GM21360 (cell line): ENCODE measurements around the gene KATNBL1.
"Not testable (repeated sequence)": the region's sequence is repeated elsewhere in the genome, so short reads cannot be mapped to it uniquely, and the experiment has no call there.

Experiments used
- ATAC-seq: cut with Tn5 transposase; IDR thresholded peaks from one replicate; pipeline ENCODE4 v1.9.1; 2021; ENCODE audit warnings: mild to moderate bottlenecking, moderate library complexity; ENCODE audit not compliant: unreplicated experiment

KATNBL1 gene

DNA sequence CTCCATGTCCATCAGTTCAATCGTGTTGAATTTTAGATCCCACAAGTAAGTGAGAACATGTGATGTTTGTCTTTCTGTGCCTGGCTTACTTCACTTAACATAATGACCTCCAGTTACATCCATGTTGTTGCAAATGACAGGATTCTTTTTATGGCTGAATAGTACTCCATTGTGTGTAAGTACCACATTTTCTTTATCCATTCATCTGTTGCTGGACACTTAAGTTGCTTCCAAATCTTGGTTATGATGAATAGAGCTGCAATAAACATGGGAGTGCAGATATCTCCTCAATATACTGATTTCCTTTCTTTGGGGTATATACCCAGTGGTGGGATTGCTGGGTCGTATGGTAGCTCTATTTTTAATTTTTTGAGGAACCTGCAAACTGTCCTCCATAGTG lies 89.5 kb downstream of the KATNBL1 start:
- not testable (repeated sequence) for ATAC-seq

DNA sequence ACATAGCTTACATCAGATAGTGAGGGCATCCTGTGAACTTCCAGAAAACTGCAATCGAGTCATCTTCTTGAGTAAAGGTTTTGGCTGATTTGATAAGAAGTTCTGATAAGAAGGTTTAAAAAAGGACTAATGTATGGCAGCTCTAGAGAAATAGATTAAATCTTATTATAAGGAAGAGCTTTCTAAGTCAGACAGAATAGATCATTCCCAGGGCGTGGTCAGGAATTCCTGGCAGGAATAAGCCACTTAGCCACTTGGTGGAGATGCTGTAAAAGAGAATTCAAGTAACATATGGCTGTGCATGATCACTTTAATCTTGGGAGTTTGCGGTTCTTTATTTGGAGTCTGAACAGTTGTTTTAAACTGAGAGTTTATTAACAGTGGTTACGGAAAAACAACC lies 90.6 kb downstream of the KATNBL1 start:
- no peak for ATAC-seq

DNA sequence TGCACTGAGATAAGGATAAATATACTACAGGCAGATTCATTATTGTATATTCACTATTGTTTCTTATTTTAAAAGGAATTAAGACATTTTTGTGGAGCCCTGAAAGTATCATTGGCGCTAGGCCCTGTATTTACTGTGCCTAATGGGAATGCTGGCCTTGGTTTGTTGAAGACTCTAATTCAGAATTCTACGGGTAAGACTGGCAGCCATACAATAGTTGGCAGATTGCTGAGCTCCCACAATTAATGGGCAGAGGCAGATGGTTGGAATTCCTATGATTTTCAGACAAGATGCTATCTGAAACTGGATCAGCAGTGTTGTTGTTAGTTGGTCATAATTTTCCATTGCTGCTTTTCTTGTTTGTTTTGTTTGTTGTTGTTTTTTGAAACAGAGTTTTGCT lies 93.3 kb downstream of the KATNBL1 start:
- no peak for ATAC-seq

DNA sequence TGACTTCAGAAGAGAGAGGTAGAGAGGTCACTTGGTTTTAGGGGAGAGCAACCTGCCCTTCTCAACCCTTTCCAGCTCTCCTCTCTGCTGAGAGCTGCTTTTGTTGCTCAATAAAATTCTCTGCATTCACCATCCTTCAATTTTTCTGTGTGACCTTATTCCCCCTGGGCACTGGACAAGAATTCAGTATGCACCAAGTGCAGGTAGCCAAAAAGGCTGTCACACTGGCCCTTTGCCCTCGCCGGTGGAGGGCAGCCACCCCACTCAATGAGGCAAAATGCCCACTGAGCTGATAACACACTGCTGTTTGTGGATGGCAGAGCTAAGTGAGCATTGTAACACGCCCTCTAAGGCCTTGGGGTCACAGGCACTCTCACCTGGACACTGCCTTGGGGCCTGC lies 95.2 kb downstream of the KATNBL1 start:
- ATAC-seq, result no peak

DNA sequence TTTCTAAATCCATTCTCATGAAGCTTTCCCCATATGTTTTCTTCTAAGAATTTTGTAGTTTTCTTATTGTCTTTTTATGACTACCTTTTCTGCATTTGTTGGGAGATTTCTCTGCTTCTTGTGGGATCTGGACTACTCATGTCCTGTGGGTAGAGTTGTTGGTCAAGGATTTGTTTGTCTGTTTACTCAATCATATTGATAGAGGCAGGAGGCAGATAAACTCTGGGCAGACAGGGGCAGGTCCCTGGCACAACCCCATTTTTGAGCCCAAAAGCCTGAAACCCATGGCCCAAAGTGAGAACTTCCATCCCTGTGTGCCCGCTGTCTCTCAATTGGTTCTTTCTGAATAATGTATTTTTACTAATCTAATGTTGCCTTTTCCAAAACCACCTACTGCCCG lies 95.7 kb downstream of the KATNBL1 start:
- no peak for ATAC-seq

DNA sequence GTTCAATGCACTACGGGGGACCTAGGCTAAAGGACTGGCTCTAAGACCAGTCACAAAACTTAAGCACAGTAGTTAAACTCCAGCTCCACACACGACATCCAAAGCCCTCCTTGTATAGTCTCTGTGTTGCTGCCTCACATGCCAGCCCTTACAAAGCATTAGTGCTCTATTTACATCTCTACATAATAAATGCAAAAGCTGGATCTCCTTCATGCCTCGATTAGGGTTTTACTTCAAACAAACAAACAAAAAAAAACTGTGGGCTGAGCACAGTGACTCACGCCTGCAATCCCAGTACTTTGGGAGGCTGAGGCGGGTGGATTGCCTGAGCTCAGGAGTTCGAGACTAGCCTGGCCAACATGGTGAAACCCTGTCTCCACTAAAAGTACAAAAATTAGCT lies 98.4 kb downstream of the KATNBL1 start:
- ATAC-seq, result no peak

DNA sequence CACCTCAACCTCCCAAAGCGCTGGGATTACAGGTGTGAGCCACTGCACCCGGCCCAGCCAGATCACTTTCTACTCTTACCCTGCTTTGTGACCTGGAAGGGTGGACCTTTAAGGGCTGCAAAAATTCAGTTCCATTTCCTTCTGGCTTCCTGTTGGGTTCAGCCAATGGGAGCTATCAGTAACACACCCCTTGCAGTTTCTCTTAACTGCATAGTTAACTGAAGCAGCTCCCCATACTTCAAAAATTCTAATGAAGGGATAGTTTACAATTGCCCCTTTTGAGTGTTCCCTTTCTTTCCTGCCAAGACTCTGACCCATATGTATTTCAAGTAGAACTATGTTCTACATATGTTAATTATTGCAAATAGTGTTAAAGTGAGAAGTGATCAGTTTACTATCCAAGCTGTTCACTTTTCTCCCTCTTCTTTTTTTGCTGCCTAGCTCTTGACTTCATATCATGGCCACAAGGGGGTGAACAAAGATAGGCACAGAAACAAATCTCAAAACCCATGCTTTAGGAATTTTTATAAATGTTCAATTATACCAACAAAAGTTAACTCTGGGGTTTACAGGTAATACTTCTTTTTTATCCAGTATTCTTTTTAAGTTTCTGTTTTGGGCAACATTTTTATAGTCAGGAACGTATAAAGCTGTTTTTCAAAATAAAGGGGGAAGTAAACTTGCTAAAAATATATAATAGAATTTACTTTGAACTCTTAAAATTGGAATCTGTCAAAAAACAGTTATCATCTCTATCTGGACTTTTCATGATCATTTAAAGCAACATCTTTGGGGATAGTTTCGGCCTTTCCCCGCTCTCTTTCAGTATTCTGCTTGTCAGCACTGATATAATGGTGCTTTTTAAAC lies 99.9 kb downstream of the KATNBL1 start:
- no peak for ATAC-seq

DNA sequence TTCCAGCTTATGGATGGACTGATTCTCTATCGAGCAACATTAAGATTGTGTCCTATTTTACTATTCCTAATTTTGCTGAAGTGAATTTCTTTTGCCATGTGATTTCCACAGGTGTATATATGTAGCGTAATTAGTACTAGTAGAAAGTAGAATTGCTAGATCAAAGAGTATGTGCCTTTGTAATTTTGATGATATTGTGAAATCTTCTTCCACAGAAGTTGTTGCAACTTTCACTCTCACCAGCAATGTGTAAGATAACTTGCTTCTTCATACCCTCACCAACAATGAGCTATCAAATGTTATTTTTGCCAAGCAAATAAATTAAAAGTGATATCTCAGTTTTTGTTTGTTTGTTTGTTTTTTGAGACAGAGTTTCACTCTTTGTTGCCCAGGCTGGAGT lies 102.6 kb downstream of the KATNBL1 start:
- ATAC-seq, result no peak

DNA sequence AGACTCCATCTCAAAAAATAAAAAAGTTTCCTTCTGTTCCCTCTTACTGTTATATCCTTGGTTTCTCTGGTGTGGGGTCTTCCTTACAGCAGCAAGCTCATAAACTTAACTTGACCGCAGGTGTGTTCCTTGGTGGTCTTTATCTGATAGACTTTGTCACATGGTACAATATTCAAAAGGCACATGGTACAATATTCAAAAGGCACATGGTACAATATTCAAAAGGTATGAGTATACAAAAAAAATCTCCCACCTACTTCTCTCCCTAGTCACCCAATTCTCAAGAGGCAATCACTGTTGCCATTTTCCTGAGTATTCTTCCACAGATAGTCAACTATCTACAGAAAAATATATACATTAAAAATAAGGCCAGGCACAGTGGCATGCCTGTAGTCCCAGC lies 103.5 kb downstream of the KATNBL1 start:
- no peak for ATAC-seq

DNA sequence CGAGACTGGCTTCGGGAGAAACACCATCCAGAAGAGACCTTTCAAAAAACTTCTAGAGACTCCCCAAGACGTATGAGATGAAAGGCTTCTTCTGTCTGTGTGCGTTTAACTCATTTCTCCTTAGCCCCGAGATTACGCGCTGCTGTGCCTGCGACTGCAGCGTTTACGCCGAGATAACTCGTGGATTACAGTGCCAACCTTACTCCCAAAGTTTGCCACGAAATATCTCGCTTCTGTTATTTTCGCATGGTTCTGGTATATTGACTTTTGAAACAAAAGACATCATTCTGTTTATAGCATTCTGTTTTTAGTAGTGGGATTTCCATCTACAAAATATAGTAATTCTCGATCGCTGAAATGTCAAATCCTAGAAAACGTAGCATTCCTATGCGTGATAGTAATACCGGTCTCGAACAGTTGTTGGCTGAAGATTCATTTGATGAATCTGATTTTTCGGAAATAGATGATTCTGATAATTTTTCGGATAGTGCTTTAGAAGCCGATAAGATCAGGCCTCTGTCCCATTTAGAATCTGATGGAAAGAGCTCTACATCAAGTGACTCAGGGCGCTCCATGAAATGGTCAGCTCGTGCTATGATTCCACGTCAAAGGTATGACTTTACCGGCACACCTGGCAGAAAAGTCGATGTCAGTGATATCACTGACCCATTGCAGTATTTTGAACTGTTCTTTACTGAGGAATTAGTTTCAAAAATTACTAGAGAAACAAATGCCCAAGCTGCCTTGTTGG lies 107.5 kb downstream of the KATNBL1 start:
- ATAC-seq, result peak; percentile 19

DNA sequence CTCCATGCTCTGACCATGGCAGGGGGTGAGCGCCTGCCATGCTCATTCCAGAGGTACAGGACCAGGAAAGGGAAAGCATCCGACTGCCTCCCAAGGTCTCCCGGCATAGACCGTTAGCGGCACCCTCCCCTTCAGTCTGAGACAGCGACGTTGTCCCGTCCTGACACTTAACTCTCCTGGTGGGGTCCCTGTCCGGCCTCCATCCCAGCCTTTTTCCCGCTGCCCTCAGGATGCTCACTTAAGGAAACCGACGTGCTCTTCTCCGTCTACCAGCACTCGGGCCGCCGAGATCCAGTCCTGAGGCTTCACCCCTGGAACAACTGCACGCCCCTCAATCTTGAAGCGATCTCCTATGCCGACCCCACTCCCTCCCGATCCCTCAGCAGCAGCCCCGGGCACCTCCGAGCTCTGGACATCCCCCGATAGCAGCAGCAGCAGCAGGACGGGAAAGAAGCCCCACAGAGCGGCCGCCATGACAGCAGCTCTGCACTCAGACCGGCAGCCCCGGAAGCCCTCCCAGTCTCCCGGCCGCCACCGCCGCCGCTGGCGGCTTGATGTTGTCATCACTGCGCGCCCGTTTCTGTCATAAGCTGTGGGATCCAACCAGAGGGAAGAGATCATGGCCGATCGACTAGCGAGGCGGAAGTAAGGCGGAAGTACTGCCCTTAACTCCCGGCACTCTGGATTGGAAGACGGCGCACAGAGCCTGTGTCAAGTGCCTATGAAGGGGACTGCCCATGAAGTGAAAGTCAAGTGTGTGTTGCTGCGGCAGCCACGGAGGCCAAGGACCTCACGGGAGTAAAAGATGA lies 108.3 kb downstream of the KATNBL1 start, which contains the start of the genes EMC7 and PGBD4:
EMC7 (minus strand) TSS at position 497 of the 809 bp plus-strand sequence; CDS start at position 474, 23 bp downstream.
PGBD4 (plus strand) TSS at position 718 of the 809 bp plus-strand sequence. CDS start 449 bp downstream, outside the sequence.
- ATAC-seq, result peak; percentile 94

DNA sequence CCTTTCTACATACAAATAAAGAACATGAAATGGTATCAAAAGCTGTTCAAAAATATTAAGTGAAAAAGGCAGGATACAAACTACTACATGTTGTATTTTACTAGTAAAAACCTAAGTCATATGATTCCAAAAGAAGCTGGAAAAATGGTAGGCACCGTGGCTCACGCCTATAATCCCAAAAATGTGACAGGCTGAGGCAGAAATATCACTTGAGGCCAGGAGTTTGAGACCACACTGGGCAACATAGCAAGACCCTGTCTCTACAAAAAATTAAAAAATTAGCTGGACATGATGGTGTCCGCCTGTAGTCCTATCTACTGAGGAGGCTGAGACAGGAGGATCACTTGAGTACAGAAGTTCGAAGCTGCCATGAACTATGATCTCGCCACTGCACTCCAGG lies 110.0 kb downstream of the KATNBL1 start:
- no peak for ATAC-seq
